GM11168 (cell line): ENCODE data around the gene JDP2.

Experiments
- in situ Hi-C: fragments of 300-500 bp; cut with MboI; formaldehyde crosslinking; loops from one replicate; pipeline ENCODE4 v1.12.0; 2022; ENCODE audit warnings: low sequenced_read_pairs; ENCODE audit not compliant: unreplicated experiment

The JDP2 gene

GRCh38 chr14:75497191-75497590 lies 69.4 kb downstream of the JDP2 start:
- in situ Hi-C loops: no loop called here

- in situ Hi-C loops: no loop called here
Measured at GRCh38 chr14:75497701-75498100, 69.9 kb downstream of the JDP2 start.

GRCh38 chr14:75499084-75499875 lies 71.5 kb downstream of the JDP2 start:
- in situ Hi-C loops: no loop called here

GRCh38 chr14:75501080-75501479 lies 73.3 kb downstream of the JDP2 start:
- in situ Hi-C loops: no loop called here

- in situ Hi-C loops: no loop called here
Measured at GRCh38 chr14:75504411-75504810, 76.6 kb downstream of the JDP2 start.

GRCh38 chr14:75506930-75507329 lies 79.1 kb downstream of the JDP2 start:
- in situ Hi-C loops: no loop called here

- in situ Hi-C loops: no loop called here
Measured at GRCh38 chr14:75510547-75510946, 82.7 kb downstream of the JDP2 start.

- in situ Hi-C loops: no loop called here
Measured at GRCh38 chr14:75511201-75511600, 83.4 kb downstream of the JDP2 start.

- in situ Hi-C loops: no loop called here
Measured at GRCh38 chr14:75513911-75514672, 86.3 kb downstream of the JDP2 start.

GRCh38 chr14:75514673-75515628 lies 87.1 kb downstream of the JDP2 start:
- in situ Hi-C loops: no loop called here

- in situ Hi-C loops: no loop called here
Measured at GRCh38 chr14:75515629-75515996, 87.8 kb downstream of the JDP2 start.

- in situ Hi-C loops: no loop called here
Measured at GRCh38 chr14:75518625-75519024, 90.8 kb downstream of the JDP2 start.

- in situ Hi-C loops: no loop called here
Measured at GRCh38 chr14:75519394-75519793, 91.6 kb downstream of the JDP2 start.

- in situ Hi-C loops: no loop called here
Measured at GRCh38 chr14:75519826-75520728, 92.3 kb downstream of the JDP2 start.

GRCh38 chr14:75520852-75521251 lies 93.0 kb downstream of the JDP2 start:
- in situ Hi-C loops: no loop called here

- in situ Hi-C loops: no loop called here
Measured at GRCh38 chr14:75521415-75522199, 93.8 kb downstream of the JDP2 start.

GRCh38 chr14:75522224-75522982 lies 94.6 kb downstream of the JDP2 start, which contains the start of gene BATF:
Gene BATF, plus strand, starts transcription at chr14:75522469. Its CDS starts 214 bp downstream, at chr14:75522683.
- in situ Hi-C loops: no loop called here

GRCh38 chr14:75522983-75523318 lies 95.1 kb downstream of the JDP2 start:
- in situ Hi-C loops: no loop called here
